ENCODE measurements around the gene FOSB.
"Not testable (repeated sequence)": the region's sequence is repeated elsewhere in the genome, so short reads cannot be mapped to it uniquely, and the experiment has no call there.

FOSB gene

GRCh38 chr19:45506989-45507871, 39.4 kb downstream of the FOSB start, which contains the start of gene VASP:
Gene VASP, plus strand, starts transcription at chr19:45507479. Its CDS starts 293 bp downstream, at chr19:45507772.
- DNase-seq, result peak; percentile 89 to 93

- DNase-seq, result no peak
Measured at GRCh38 chr19:45507872-45508416, 40.1 kb downstream of the FOSB start.

GRCh38 chr19:45508417-45508860, 40.6 kb downstream of the FOSB start:
- peak; percentile 50 to 67 for DNase-seq

GRCh38 chr19:45508861-45509691, 41.3 kb downstream of the FOSB start:
- DNase-seq, result peak in 1 of 2 donors; percentile 58

- no peak for DNase-seq
Measured at GRCh38 chr19:45509692-45510015, 41.9 kb downstream of the FOSB start.

- DNase-seq, result not testable (repeated sequence)
Measured at GRCh38 chr19:45510352-45510751, 42.6 kb downstream of the FOSB start.

- DNase-seq, result no peak
Measured at GRCh38 chr19:45511074-45511473, 43.3 kb downstream of the FOSB start.

GRCh38 chr19:45512881-45513483, 45.2 kb downstream of the FOSB start:
- DNase-seq, result no peak

- DNase-seq, result no peak
Measured at GRCh38 chr19:45514376-45515051, 46.7 kb downstream of the FOSB start.

GRCh38 chr19:45515081-45515624, 47.4 kb downstream of the FOSB start:
- DNase-seq, result peak in 1 of 2 donors; percentile 42

- peak in 1 of 2 donors; percentile 34 for DNase-seq
Measured at GRCh38 chr19:45515807-45516401, 48.1 kb downstream of the FOSB start.

- no peak for DNase-seq
Measured at GRCh38 chr19:45517238-45517637, 49.4 kb downstream of the FOSB start.

- DNase-seq, result no peak
Measured at GRCh38 chr19:45517641-45518468, 50.1 kb downstream of the FOSB start.

GRCh38 chr19:45518469-45518826, 50.7 kb downstream of the FOSB start:
- no peak for DNase-seq

GRCh38 chr19:45522010-45522941, 54.5 kb downstream of the FOSB start:
- DNase-seq, result no peak

GRCh38 chr19:45523642-45524256, 56.0 kb downstream of the FOSB start:
- DNase-seq, result peak; percentile 70 to 73

GRCh38 chr19:45524575-45525129, 56.9 kb downstream of the FOSB start:
- no peak for DNase-seq
